HepG2 (cell line): ENCODE data around the gene B3GALNT1. TPM values are rescaled to one million over a fixed set of nuclear protein-coding genes. Genes with fewer than 3 reads are reported as not detected.

ENCODE experiments used
- ATAC-seq: fragments of 200-7000 bp; cut with Tn5 transposase; 3 replicates; pipeline ENCODE4 v1.9.1; 2020; ENCODE audit warnings: mild to moderate bottlenecking, moderate library complexity
- BruUV-seq: library from RNA; stranded (reverse); fragments of 400-500 nt; replicated peaks from 2 replicates; lab custom pipeline; 2021; lab: Mats Ljungman, UMichigan
- CTCF ChIA-PET: fragments of 300-600 bp; formaldehyde crosslinking; extraction: SDS; loops from one replicate; lab custom pipeline; 2021; ENCODE audit warnings: low total read pairs, inconsistent platforms, low intra/inter-chr PET ratio; lab: Yijun Ruan, JAX
- POLR2A ChIA-PET: fragments of 350-600 bp; sonication (Branson Sonifier 250); formaldehyde crosslinking; loops from one replicate; lab custom pipeline; 2020; ENCODE audit warnings: antibody characterized with exemption, inconsistent platforms; lab: Yijun Ruan, JAX
- DNase-seq: peaks from one replicate; pipeline ENCODE4 v3.0.0-alpha.2; 2015; ENCODE audit warnings: low spot score
- FAIRE-seq: peaks from 3 replicates; lab custom pipeline; 2011; peaks lifted over from hg19 to GRCh38; lab: Jason Lieb, UNC
- H2AFZ ChIP-seq: one replicate; pipeline ENCODE4 v1.6.1; 2011; ENCODE audit warnings: low read length, inconsistent platforms
- H3K27ac ChIP-seq: fragments of 300-600 bp; 3 replicates; pipeline ENCODE4 v1.8.0; 2011; ENCODE audit warnings: mixed run types, mild to moderate bottlenecking, mixed read lengths, low read length, inconsistent platforms; ENCODE audit not compliant: insufficient read depth; ENCODE audit errors: extremely low read length
- H3K27me3 ChIP-seq, 2 experiments: fragments of 200-600 bp in 1 of 2; 2 replicates in 1 of 2; 3 replicates in 1 of 2; pipeline versions ENCODE4 v1.6.0 to v1.8.0; 2011; ENCODE audit warnings: low read length in 2 of 2, mild to moderate bottlenecking in 2 of 2, moderate library complexity in 2 of 2, inconsistent platforms in 1 of 2; ENCODE audit not compliant: insufficient read depth in 2 of 2, control insufficient read depth in 1 of 2
- H3K36me3 ChIP-seq, 2 experiments: fragments of 200-600 bp in 1 of 2; replicated peaks in 1 of 2; 2 replicates in 1 of 2; 3 replicates in 1 of 2; pipeline versions ENCODE4 v1.5.1 to v1.8.0; 2011; ENCODE audit warnings: low read length in 2 of 2, inconsistent platforms in 1 of 2; ENCODE audit not compliant: insufficient read depth in 2 of 2, control insufficient read depth in 1 of 2
- H3K4me1 ChIP-seq: 2 replicates; pipeline ENCODE4 v1.5.1; 2012; ENCODE audit warnings: low read length, inconsistent platforms; ENCODE audit not compliant: insufficient read depth
- H3K4me2 ChIP-seq: 2 replicates; pipeline ENCODE4 v1.6.0; 2011; ENCODE audit warnings: low read depth, low read length, inconsistent platforms
- H3K4me3 ChIP-seq, 3 experiments: fragments of 200-600 bp in 1 of 3; sonication (generic), shearing (Covaris generic) in 1 of 3; replicated peaks in 1 of 3; 2 replicates each; pipeline ENCODE4 v1.5.1; 2011 to 2016; ENCODE audit warnings: low read length in 3 of 3, inconsistent platforms in 2 of 3, low read depth in 2 of 3, mild to moderate bottlenecking in 2 of 3, control low read depth in 1 of 3, mixed read lengths in 1 of 3; ENCODE audit not compliant: insufficient read depth in 1 of 3
- H3K79me2 ChIP-seq: one replicate; pipeline ENCODE4 v1.6.1; 2011; ENCODE audit warnings: low read length, inconsistent platforms; ENCODE audit not compliant: insufficient read depth
- H3K9ac ChIP-seq: 2 replicates; pipeline ENCODE4 v1.6.0; 2011; ENCODE audit warnings: mild to moderate bottlenecking, low read depth, low read length, inconsistent platforms; ENCODE audit not compliant: insufficient read depth
- H3K9me3 ChIP-seq: 2 replicates; pipeline ENCODE4 v1.5.1; 2012; ENCODE audit warnings: mild to moderate bottlenecking, low read length
- H4K20me1 ChIP-seq: 2 replicates; pipeline ENCODE4 v1.6.0; 2011; ENCODE audit warnings: inconsistent platforms, mild to moderate bottlenecking, low read length, moderate library complexity; ENCODE audit not compliant: insufficient read depth
- ATF7-NPFF ChIP-seq: sonication (generic); formaldehyde crosslinking; IDR thresholded peaks from 2 replicates; pipeline ENCODE4 v1.8.1; 2023; ENCODE audit warnings: mild to moderate bottlenecking, low read depth, missing genetic modification reagents, moderate library complexity
- IRF1 ChIP-seq: sonication (generic); formaldehyde crosslinking; IDR thresholded peaks from 2 replicates; pipeline ENCODE4 v1.4.0; 2020; ENCODE audit warnings: low read depth, mild to moderate bottlenecking, missing genetic modification reagents
- MEIS1 ChIP-seq: sonication (generic); formaldehyde crosslinking; IDR thresholded peaks from 2 replicates; pipeline ENCODE4 v1.9.0; 2021; ENCODE audit warnings: mild to moderate bottlenecking, missing genetic modification reagents, moderate library complexity, borderline replicate concordance
- SYNCRIP ChIP-seq: fragments of 200-400 bp; formaldehyde crosslinking; IDR thresholded peaks from 2 replicates; pipeline ENCODE4 v1.6.1; 2018; ENCODE audit warnings: mild to moderate bottlenecking, low read depth, low read length; ENCODE audit not compliant: insufficient read depth
- TOPORS ChIP-seq: sonication (generic); formaldehyde crosslinking; IDR thresholded peaks from 2 replicates; pipeline ENCODE4 v1.8.0; 2023; ENCODE audit warnings: mild to moderate bottlenecking, missing genetic modification reagents
- YEATS2 ChIP-seq: sonication (generic); formaldehyde crosslinking; IDR thresholded peaks from 2 replicates; pipeline ENCODE4 v1.4.0; 2020; ENCODE audit warnings: missing genetic modification reagents, borderline replicate concordance
- ZNF670 ChIP-seq: sonication (generic); formaldehyde crosslinking; IDR thresholded peaks from 2 replicates; pipeline ENCODE4 v1.8.0; 2022; ENCODE audit warnings: mild to moderate bottlenecking, missing genetic modification reagents, borderline replicate concordance
- WGBS: methylation state at CpG from one replicate; pipeline ENCODE4 v1.1.6; 2017; ENCODE audit warnings: low lambda C conversion rate; 5-methylcytosine and 5-hydroxymethylcytosine counted together
- in situ Hi-C: cut with HindIII; loops from 2 replicates; pipeline ENCODE4 v1.10.0; 2017; ENCODE audit warnings: low pct_unique_long_range_greater_than_20kb; ENCODE audit not compliant: extremely low pct_ligation_motif_present
- intact Hi-C: fragments of 100-400 bp; cut with micrococcal nuclease; formaldehyde crosslinking; loops from one replicate; pipeline ENCODE4 v1.10.0; 2022; ENCODE audit not compliant: unreplicated experiment
- polyA plus RNA-seq, 8 experiments: library from polyadenylated mRNA; depleted of rRNA in 3 of 8; stranded (reverse) in 7 of 8; unstranded in 1 of 8; fragments of >200 nt; fragmentation: Illumina TruSeq in 4 of 8; extraction: Trizol in 4 of 8; gene quantifications; 2 replicates each; pipeline versions ENCODE4 v1.2.1 to v1.2.3, GENCODE V29; 2011 to 2016; ENCODE audit warnings: low read depth in 4 of 8, missing spikeins in 1 of 8, mixed read lengths in 1 of 8; ENCODE audit not compliant: insufficient read depth in 1 of 8
- total RNA-seq, 5 experiments: library from RNA; depleted of rRNA; stranded (reverse); fragments of >200 nt; fragmentation: Illumina TruSeq; extraction: Trizol; gene quantifications; 2 replicates each; pipeline ENCODE4 v1.2.3, GENCODE V29; 2016; ENCODE audit warnings: low read depth in 1 of 5

Gene B3GALNT1
- total and polyA plus RNA-seq, 2 of the 13 experiments (the other 11 are each of a cell fraction or from before 2014, with no cell fraction given) = not detected

- no peak for TF ChIP-seq ZNF670 (CRISPR knock-in tag)
These were observed 23.1 kb downstream of the B3GALNT1 start (continued) for GRCh38 chr3:161082063-161082462.

- BruUV-seq = no TSS peak
- CTCF ChIA-PET = no interaction called here
- no peak for DNase-seq
- H3K9me3 ChIP-seq = no peaks in the 10 kb centered on the region
- no peaks in the 10 kb centered on the region for H3K27me3 ChIP-seq
- H3K4me1 ChIP-seq = no peaks in the 10 kb centered on the region
- no peak overlapping the region for H2AFZ ChIP-seq
- TF ChIP-seq ATF7-NPFF (CRISPR knock-in tag) (no peak), TOPORS (CRISPR knock-in tag) (no peak), IRF1 (CRISPR knock-in tag) (no peak), SYNCRIP (no peak), YEATS2 (no peak), MEIS1 (CRISPR knock-in tag) (no peak)
- TF ChIP-seq, all 625 proteins: peak for 0
- Histone ChIP-seq H3K79me2 (no peaks in the 10 kb centered on the region), H3K9ac (no peak overlapping the region), H3K4me3 (no peak overlapping the region), H3K36me3 (no peaks in the 10 kb centered on the region), H3K4me2 (no peak overlapping the region), H3K27ac (no peak overlapping the region), H4K20me1 (no peaks in the 10 kb centered on the region)
- 12% methylated on average over 4 of the region's 4 CpGs for WGBS
- intact Hi-C loops = no loop called here
- in situ Hi-C loops = no loop called here
- ATAC-seq (no peak), FAIRE-seq (no peak)
- POLR2A ChIA-PET = no interaction called here
These were observed 23.5 kb downstream of the B3GALNT1 start for GRCh38 chr3:161081633-161082032.
